Ishikawa (cell line): ENCODE results near the gene HOXB5.
A peak's percentile ranks its signal among the peaks of the same experiment; 100 is the strongest.

Experiments
- CEBPB ChIP-seq: IDR thresholded peaks from 2 replicates; pipeline ENCODE4 v1.6.1; 2012
- CREB1 ChIP-seq: IDR thresholded peaks from 2 replicates; pipeline ENCODE4 v1.6.1; 2012; ENCODE audit warnings: low read depth
- EGR1 ChIP-seq: IDR thresholded peaks from 2 replicates; pipeline ENCODE4 v1.6.1; 2012
- EP300 ChIP-seq: IDR thresholded peaks from 2 replicates; pipeline ENCODE4 v1.6.1; 2012; ENCODE audit warnings: borderline replicate concordance
- FOXM1 ChIP-seq: IDR thresholded peaks from 2 replicates; pipeline ENCODE4 v1.6.1; 2012; ENCODE audit warnings: low read depth, borderline replicate concordance
- MAX ChIP-seq: IDR thresholded peaks from 2 replicates; pipeline ENCODE4 v1.6.1; 2012
- NFIC ChIP-seq: IDR thresholded peaks from 2 replicates; pipeline ENCODE4 v1.6.1; 2012
- RAD21 ChIP-seq: IDR thresholded peaks from 2 replicates; pipeline ENCODE4 v1.6.1; 2012; ENCODE audit warnings: low read depth
- TAF1 ChIP-seq: IDR thresholded peaks from 2 replicates; pipeline ENCODE4 v1.6.1; 2012; ENCODE audit warnings: low read depth, mild to moderate bottlenecking
- TCF12 ChIP-seq: IDR thresholded peaks from 2 replicates; pipeline ENCODE4 v1.6.1; 2012; ENCODE audit warnings: low read depth
- TEAD4 ChIP-seq: IDR thresholded peaks from 2 replicates; pipeline ENCODE4 v1.6.1; 2012
- USF1 ChIP-seq: IDR thresholded peaks from 2 replicates; pipeline ENCODE4 v1.6.1; 2012
- YY1 ChIP-seq: IDR thresholded peaks from 2 replicates; pipeline ENCODE4 v1.6.1; 2012; ENCODE audit warnings: low read depth
- ZBTB7A ChIP-seq: IDR thresholded peaks from 2 replicates; pipeline ENCODE4 v1.6.1; 2012; ENCODE audit warnings: low read depth
- TF ChIP-seq, protein P1 (sequence below): IDR thresholded peaks from 2 replicates; pipeline ENCODE4 v1.6.1; 2012; ENCODE audit warnings: low read depth, mild to moderate bottlenecking

HOXB5 gene

DNA sequence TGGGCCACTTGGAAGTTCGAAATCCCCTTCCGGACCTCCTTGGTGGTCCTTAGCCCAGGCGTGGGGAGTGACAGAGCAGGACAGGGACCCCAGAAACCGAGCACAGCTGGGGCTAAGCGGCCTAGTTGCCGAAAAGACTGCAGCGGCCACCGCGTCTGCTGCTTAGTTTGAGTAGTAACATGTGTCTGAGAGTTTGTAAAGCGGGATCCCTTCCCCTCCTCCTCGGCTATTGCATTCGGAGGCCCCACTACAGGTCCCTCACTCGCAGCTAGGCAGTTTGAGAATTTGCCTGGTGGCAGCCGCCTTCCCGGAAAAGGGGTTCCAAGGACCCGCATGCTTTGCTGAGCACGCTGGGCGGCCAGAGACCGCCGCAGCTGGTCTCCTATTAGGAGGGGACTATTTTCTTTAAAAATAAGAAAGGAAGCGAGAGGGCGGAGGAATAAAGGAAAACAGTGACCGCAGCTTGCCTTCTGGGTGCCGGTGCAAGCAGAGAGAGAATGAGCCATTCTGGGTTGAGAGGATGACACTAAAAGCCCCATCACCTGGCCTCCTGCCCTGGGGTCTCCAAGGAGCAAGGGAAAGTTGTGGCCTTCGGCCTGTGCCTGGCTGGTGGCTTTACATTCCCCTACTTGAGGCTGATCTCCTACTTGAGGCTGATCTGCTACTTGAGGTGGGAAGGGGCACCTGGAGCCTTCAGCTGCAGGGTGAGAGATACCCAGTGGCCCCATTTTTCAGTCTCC lies 1.1 kb upstream of the HOXB5 start:
- no peak for TF ChIP-seq CEBPB
- TF ChIP-seq, protein P1, sequence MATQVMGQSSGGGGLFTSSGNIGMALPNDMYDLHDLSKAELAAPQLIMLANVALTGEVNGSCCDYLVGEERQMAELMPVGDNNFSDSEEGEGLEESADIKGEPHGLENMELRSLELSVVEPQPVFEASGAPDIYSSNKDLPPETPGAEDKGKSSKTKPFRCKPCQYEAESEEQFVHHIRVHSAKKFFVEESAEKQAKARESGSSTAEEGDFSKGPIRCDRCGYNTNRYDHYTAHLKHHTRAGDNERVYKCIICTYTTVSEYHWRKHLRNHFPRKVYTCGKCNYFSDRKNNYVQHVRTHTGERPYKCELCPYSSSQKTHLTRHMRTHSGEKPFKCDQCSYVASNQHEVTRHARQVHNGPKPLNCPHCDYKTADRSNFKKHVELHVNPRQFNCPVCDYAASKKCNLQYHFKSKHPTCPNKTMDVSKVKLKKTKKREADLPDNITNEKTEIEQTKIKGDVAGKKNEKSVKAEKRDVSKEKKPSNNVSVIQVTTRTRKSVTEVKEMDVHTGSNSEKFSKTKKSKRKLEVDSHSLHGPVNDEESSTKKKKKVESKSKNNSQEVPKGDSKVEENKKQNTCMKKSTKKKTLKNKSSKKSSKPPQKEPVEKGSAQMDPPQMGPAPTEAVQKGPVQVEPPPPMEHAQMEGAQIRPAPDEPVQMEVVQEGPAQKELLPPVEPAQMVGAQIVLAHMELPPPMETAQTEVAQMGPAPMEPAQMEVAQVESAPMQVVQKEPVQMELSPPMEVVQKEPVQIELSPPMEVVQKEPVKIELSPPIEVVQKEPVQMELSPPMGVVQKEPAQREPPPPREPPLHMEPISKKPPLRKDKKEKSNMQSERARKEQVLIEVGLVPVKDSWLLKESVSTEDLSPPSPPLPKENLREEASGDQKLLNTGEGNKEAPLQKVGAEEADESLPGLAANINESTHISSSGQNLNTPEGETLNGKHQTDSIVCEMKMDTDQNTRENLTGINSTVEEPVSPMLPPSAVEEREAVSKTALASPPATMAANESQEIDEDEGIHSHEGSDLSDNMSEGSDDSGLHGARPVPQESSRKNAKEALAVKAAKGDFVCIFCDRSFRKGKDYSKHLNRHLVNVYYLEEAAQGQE = 0 out of 2 replicates have a peak, but pooled peaks have one; percentile 13

GRCh38 chr17:48593840-48594537 lies 410 bp upstream of the HOXB5 start:
- TF ChIP-seq RAD21 (peak; percentile 70), CEBPB (no peak), FOXM1 (no peak), TCF12 (peak; percentile 40; the same call in 1 of the 2 replicates), ZBTB7A (no peak), EP300 (peak; percentile 48; the same call in 1 of the 2 replicates), TEAD4 (peak; percentile 15; the same call in 1 of the 2 replicates), USF1 (peak; percentile 54; the same call in 1 of the 2 replicates), NFIC (0 out of 2 replicates have a peak, but pooled peaks have one; percentile 7), CREB1 (no peak), EGR1 (no peak), YY1 (peak; percentile 85; the same call in 1 of the 2 replicates), MAX (no peak), TAF1 (peak; percentile 46; the same call in 1 of the 2 replicates)
- TF ChIP-seq, protein P1 = no peak

- no peak for TF ChIP-seq CREB1
- no peak for TF ChIP-seq YY1
- no peak for TF ChIP-seq TCF12
- TF ChIP-seq FOXM1 = no peak
- no peak for TF ChIP-seq RAD21
- TF ChIP-seq, protein P1 = no peak
- TF ChIP-seq TEAD4 = no peak
- no peak for TF ChIP-seq CEBPB
- no peak for TF ChIP-seq EP300
These were observed 1.0 kb downstream of the HOXB5 start for GRCh38 chr17:48592577-48592976.

DNA sequence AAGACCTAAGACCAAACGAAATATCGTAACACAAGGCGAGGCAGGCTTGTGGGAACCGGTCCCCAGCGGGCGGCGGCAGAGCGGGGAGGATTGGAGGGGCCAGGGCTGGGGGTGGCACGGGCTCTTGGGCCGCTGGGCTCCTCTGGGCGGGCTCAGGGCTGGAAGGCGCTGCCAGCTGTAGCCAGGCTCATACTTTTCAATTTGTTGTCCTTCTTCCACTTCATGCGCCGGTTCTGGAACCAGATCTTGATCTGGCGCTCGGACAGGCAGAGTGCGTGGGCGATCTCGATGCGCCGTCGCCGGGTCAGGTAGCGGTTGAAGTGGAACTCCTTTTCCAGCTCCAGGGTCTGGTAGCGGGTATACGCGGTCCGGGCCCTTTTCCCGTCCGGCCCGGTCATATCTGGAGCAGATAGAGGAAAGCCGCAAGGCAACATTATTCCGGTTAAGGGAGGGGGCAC lies 1.5 kb downstream of the HOXB5 start:
- TF ChIP-seq CREB1 (no peak), EGR1 (peak; percentile 68), MAX (0 out of 2 replicates have a peak, but pooled peaks have one; percentile 15), TAF1 (no peak), ZBTB7A (no peak), YY1 (no peak)
